B cell (primary cell): ENCODE results near the gene SRPRB. TPM values are rescaled to one million over a fixed set of nuclear protein-coding genes. Genes with fewer than 3 reads are reported as not detected.

ENCODE experiments used
- ATAC-seq: fragments of 200-7000 bp; cut with Tn5 transposase; one replicate; pipeline ENCODE4 v1.10.0; 2021; ENCODE audit warnings: low read depth, mild to moderate bottlenecking, moderate number of reproducible peaks, moderate library complexity
- CTCF ChIA-PET: fragments of 350-600 bp; sonication (Branson Sonifier 250); formaldehyde crosslinking; loops from one replicate; lab custom pipeline; 2021; ENCODE audit warnings: antibody characterized with exemption, inconsistent platforms; lab: Charles Lee
- POLR2A ChIA-PET: fragments of 350-600 bp; sonication (Branson Sonifier 250); formaldehyde crosslinking; loops from one replicate; lab custom pipeline; 2021; ENCODE audit warnings: antibody characterized with exemption; lab: Charles Lee
- DNase-seq: peaks from one replicate; pipeline ENCODE4 v3.0.0; 2013
- H2AFZ ChIP-seq: 2 replicates; pipeline ENCODE4 v1.6.1; 2012; ENCODE audit warnings: mild to moderate bottlenecking, low read depth, low read length; ENCODE audit not compliant: insufficient read depth, poor library complexity, severe bottlenecking
- H3K27ac ChIP-seq, 2 donors: 1 replicate in 1 of 2; 2 replicates in 1 of 2; pipeline ENCODE4 v1.5.1; 2012 to 2013; ENCODE audit warnings: low read length in 2 of 2, mild to moderate bottlenecking in 2 of 2, moderate library complexity in 1 of 2
- H3K27me3 ChIP-seq, 4 experiments: fragments of 200-600 bp in 1 of 4; sonication (generic) in 1 of 4; replicated peaks in 1 of 4; 1 replicate in 2 of 4; 2 replicates in 2 of 4; pipeline versions ENCODE4 v1.6.1 to v1.7.0; 2013 to 2016; ENCODE audit warnings: low read length in 3 of 4, mild to moderate bottlenecking in 2 of 4, mixed read lengths in 1 of 4, moderate library complexity in 1 of 4; ENCODE audit not compliant: insufficient read depth in 4 of 4, control insufficient read depth in 3 of 4; ENCODE audit errors: control extremely low read depth in 1 of 4
- H3K36me3 ChIP-seq, 2 experiments: replicated peaks in 1 of 2; 1 replicate in 1 of 2; 2 replicates in 1 of 2; pipeline versions ENCODE4 v1.6.1 to v1.7.1; 2013; ENCODE audit warnings: low read length in 1 of 2; ENCODE audit not compliant: insufficient read depth in 2 of 2, control insufficient read depth in 1 of 2; ENCODE audit errors: control extremely low read depth in 1 of 2, extremely low read depth in 1 of 2
- H3K4me1 ChIP-seq, 2 donors: fragments of 200-600 bp in 1 of 2; sonication (generic) in 1 of 2; 1 replicate in 1 of 2; 2 replicates in 1 of 2; pipeline versions ENCODE4 v1.5.1 to v1.6.1; 2013 to 2017; ENCODE audit warnings: low read length in 2 of 2; ENCODE audit not compliant: control insufficient read depth in 2 of 2, insufficient read depth in 2 of 2
- H3K4me2 ChIP-seq: replicated peaks from 2 replicates; pipeline ENCODE3; 2012; ENCODE audit warnings: mild to moderate bottlenecking, low read depth, low read length; ENCODE audit not compliant: poor library complexity, severe bottlenecking
- H3K4me3 ChIP-seq, 5 experiments: fragments of 200-600 bp in 1 of 5; sonication (generic) in 1 of 5; 1 replicate in 3 of 5; 2 replicates in 2 of 5; pipeline versions ENCODE4 v1.5.1 to v1.7.0; 2011 to 2016; ENCODE audit warnings: low read length in 4 of 5, mild to moderate bottlenecking in 4 of 5, low read depth in 2 of 5, control low read depth in 1 of 5, moderate library complexity in 1 of 5; ENCODE audit not compliant: insufficient read depth in 1 of 5; ENCODE audit errors: control extremely low read depth in 1 of 5, extremely low read depth in 1 of 5
- H3K79me2 ChIP-seq: fragments of 200-600 bp; sonication (generic); one replicate; pipeline ENCODE4 v1.6.0; 2016; ENCODE audit warnings: low read length; ENCODE audit not compliant: control insufficient read depth, insufficient read depth
- H3K9ac ChIP-seq: fragments of 200-600 bp; sonication (generic); 2 replicates; pipeline ENCODE4 v1.6.1; 2017; ENCODE audit warnings: mild to moderate bottlenecking, low read length, moderate library complexity
- H3K9me3 ChIP-seq, 3 donors: one replicate each; pipeline versions ENCODE4 v1.6.1 to v1.7.1; 2013; ENCODE audit warnings: low read length in 2 of 3; ENCODE audit not compliant: control insufficient read depth in 2 of 3, insufficient read depth in 1 of 3; ENCODE audit errors: control extremely low read depth in 1 of 3
- H4K20me1 ChIP-seq: 2 replicates; pipeline ENCODE4 v1.6.0; 2012; ENCODE audit warnings: mild to moderate bottlenecking, low read length; ENCODE audit not compliant: insufficient read depth, control insufficient read depth, poor library complexity, severe bottlenecking
- H3K27ac Mint-ChIP-seq: one replicate; pipeline ENCODE4 v1.8.0; 2021; ENCODE audit warnings: mixed read lengths
- H3K27me3 Mint-ChIP-seq: one replicate; pipeline ENCODE4 v1.8.0; 2021; ENCODE audit warnings: mixed read lengths
- H3K4me1 Mint-ChIP-seq: one replicate; pipeline ENCODE4 v1.8.0; 2021; ENCODE audit warnings: mixed read lengths
- H3K4me3 Mint-ChIP-seq: one replicate; pipeline ENCODE4 v1.8.0; 2021; ENCODE audit warnings: mixed read lengths
- H3K9me3 Mint-ChIP-seq: one replicate; pipeline ENCODE4 v1.8.0; 2022; ENCODE audit warnings: mixed read lengths; ENCODE audit not compliant: insufficient read depth
- CTCF ChIP-seq: fragments of 200-600 bp; IDR thresholded peaks from one replicate; pipeline ENCODE4 v1.8.0; 2022; ENCODE audit warnings: antibody characterized with exemption, mild to moderate bottlenecking
- EZH2 ChIP-seq: IDR thresholded peaks from 2 replicates; pipeline ENCODE4 v1.6.1; 2012; ENCODE audit warnings: borderline replicate concordance, low read depth, mild to moderate bottlenecking, moderate library complexity, low read length; ENCODE audit not compliant: insufficient read depth, poor library complexity, severe bottlenecking
- WGBS: methylation state at CpG from one replicate; pipeline ENCODE4 v1.1.5; 2013; ENCODE audit warnings: missing lambda C conversion rate; ENCODE audit not compliant: insufficient coverage; 5-methylcytosine and 5-hydroxymethylcytosine counted together
- intact Hi-C: fragments of 100-400 bp; cut with micrococcal nuclease; formaldehyde crosslinking; loops from one replicate; pipeline ENCODE4 v1.10.0; 2022
- polyA plus RNA-seq: library from polyadenylated mRNA; depleted of rRNA; stranded (reverse); fragments of >200 nt; gene quantifications from 2 replicates; pipeline ENCODE4 v1.2.3, GENCODE V29; 2012
- total RNA-seq, 2 donors: library from RNA; stranded (reverse); fragments of 120-200 nt in 1 of 2; gene quantifications; 1 replicate in 1 of 2; 2 replicates in 1 of 2; pipeline versions ENCODE4 v1.2.3 to v1.2.4, GENCODE V29; 2013 to 2022

SRPRB gene
- total and polyA plus RNA-seq, 2 donors (not counting 1 experiment from before 2014, with no cell fraction given): 10.1 to 28.8 TPM

GRCh38 chr3:133831966-133832801 is 26.6 kb downstream of the SRPRB start:
- Mint-ChIP-seq H3K27ac (no peak overlapping the region), H3K4me3 (no peak overlapping the region), H3K4me1 (no peaks in the 10 kb centered on the region), H3K9me3 (no peaks in the 10 kb centered on the region), H3K27me3 (peaks cover 6% of the 10 kb centered on the region)
- Histone ChIP-seq H3K9me3 (no peaks in the 10 kb centered on the region), H2AFZ (no peak overlapping the region), H3K4me2 (no peak overlapping the region), H4K20me1 (no peaks in the 10 kb centered on the region), H3K79me2 (no peaks in the 10 kb centered on the region), H3K27ac (no peak overlapping the region), H3K9ac (no peak overlapping the region), H3K4me3 (no peak overlapping the region), H3K27me3 (no peaks in the 10 kb centered on the region), H3K4me1 (no peaks in the 10 kb centered on the region), H3K36me3 (no peaks in the 10 kb centered on the region)
- TF ChIP-seq CTCF (no peak), EZH2 (no peak)
- intact Hi-C loops: no loop called here
- ATAC-seq: no peak
- ChIA-PET POLR2A (no interaction called here), CTCF (interaction anchor here (1.4 kb wide), 1 partner anchor 12 kb away, joined by 3 read pairs; no protein-coding TSS in a partner anchor)
- 77% methylated on average over 11 of the region's 13 CpGs for WGBS
- no peak for DNase-seq

- H3K9ac ChIP-seq: no peak overlapping the region
- ChIA-PET CTCF (interaction anchor here (1.4 kb wide), 1 partner anchor 13 kb away, joined by 3 read pairs; no protein-coding TSS in a partner anchor), POLR2A (interaction anchor here (0.6 kb wide), 1 partner anchor 349 kb away, joined by 5 read pairs; no protein-coding TSS in a partner anchor)
- H3K4me3 ChIP-seq: no peak overlapping the region
- no peaks in the 10 kb centered on the region for H3K9me3 ChIP-seq
- H3K4me1 ChIP-seq: no peaks in the 10 kb centered on the region
- no peaks in the 10 kb centered on the region for H3K27me3 ChIP-seq
- H4K20me1 ChIP-seq: no peaks in the 10 kb centered on the region
- no peak for TF ChIP-seq EZH2
- TF ChIP-seq CTCF: no peak
- no peak overlapping the region for H3K27ac Mint-ChIP-seq
- no peak overlapping the region for H3K27ac ChIP-seq
- WGBS: 98% methylated on average over 10 of the region's 10 CpGs
- no peaks in the 10 kb centered on the region for H3K9me3 Mint-ChIP-seq
- H3K27me3 Mint-ChIP-seq: peaks cover 6% of the 10 kb centered on the region
- H3K79me2 ChIP-seq: no peaks in the 10 kb centered on the region
- no peak overlapping the region for H3K4me3 Mint-ChIP-seq
- H3K4me2 ChIP-seq: no peak overlapping the region
- H2AFZ ChIP-seq: no peak overlapping the region
- H3K4me1 Mint-ChIP-seq: no peaks in the 10 kb centered on the region
- no peak for ATAC-seq
- no peaks in the 10 kb centered on the region for H3K36me3 ChIP-seq
- intact Hi-C loops: no loop called here
- DNase-seq: no peak
Measured at GRCh38 chr3:133832802-133833144, 27.2 kb downstream of the SRPRB start.
